PC-3 (cell line): ENCODE data around the gene DHRS3.

ENCODE experiments used
- CTCF ChIP-seq: fragments of 300-600 bp; sonication (generic); conservative IDR thresholded peaks from 2 replicates; pipeline ENCODE4 v1.5.1; 2017; ENCODE audit warnings: antibody characterized with exemption, low read depth, mild to moderate bottlenecking, low read length
- EZH2phosphoT487 ChIP-seq: fragments of 300-600 bp; sonication (generic); IDR thresholded peaks from 2 replicates; pipeline ENCODE4 v1.6.1; 2018; ENCODE audit warnings: mild to moderate bottlenecking, antibody characterized with exemption, low read length, borderline replicate concordance

GRCh38 chr1:12608311-12608957, 9.6 kb downstream of the DHRS3 start:
- TF ChIP-seq CTCF (no peak), EZH2phosphoT487 (no peak)
